ENCODE results near the gene LIF.
"Not testable (repeated sequence)": the region's sequence is repeated elsewhere in the genome, so short reads cannot be mapped to it uniquely, and the experiment has no call there.

LIF gene

DNA sequence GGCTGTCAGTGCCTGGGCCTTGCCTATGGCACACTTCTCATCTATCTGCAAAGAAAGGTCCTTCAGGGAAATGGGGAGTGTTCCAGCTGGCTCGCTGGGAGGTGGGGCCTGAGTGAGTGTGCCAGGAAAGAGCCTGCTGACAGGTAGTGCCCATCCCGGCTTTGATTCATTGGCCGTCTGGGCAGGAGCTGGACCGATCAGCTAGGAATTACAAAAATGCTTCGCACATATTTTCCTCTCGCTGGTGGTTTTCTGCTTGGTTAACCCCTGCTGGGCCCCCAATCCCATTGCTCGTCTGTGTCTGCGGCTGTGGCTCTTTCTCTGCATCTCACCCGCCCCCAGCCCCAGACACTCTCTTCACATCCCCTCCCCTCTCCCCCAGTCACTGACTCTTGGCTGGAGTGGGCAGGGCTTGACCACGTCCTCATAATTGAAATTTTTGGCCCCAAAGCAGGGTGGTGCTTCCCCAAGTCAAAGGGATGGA lies 10.8 kb downstream of the LIF start:
- H2AFZ ChIP-seq (ENCODE audit: low read length) = no peak overlapping the region
- no peaks in the 10 kb centered on the region for H3K9me2 ChIP-seq (replicated peaks; ENCODE audit: low read depth, low read length)
- H3K36me3 ChIP-seq (ENCODE audit: insufficient read depth, low read length) = no peaks in the 10 kb centered on the region
- no peak overlapping the region for H3K9ac ChIP-seq (ENCODE audit: low read depth, low read length, poor library complexity, severe bottlenecking)
- H3K27me3 ChIP-seq (ENCODE audit: insufficient read depth, low read length, poor library complexity, severe bottlenecking) = no peaks in the 10 kb centered on the region
- H3F3A ChIP-seq (ENCODE audit: low read depth) = no peaks in the 10 kb centered on the region
- no peaks in the 10 kb centered on the region for H4K20me1 ChIP-seq (ENCODE audit: insufficient read depth, low read length, poor library complexity, severe bottlenecking)
- peaks cover 19% of the 10 kb centered on the region for H3K4me1 ChIP-seq (ENCODE audit: insufficient read depth, low read length, poor library complexity, severe bottlenecking)
- H3K9me3 ChIP-seq (ENCODE audit: insufficient read depth, low read depth, low read length) = no peaks in the 10 kb centered on the region
- H3K4me3 ChIP-seq (ENCODE audit: low read length, poor library complexity, severe bottlenecking) = no peak overlapping the region
- no peak overlapping the region for H3K4me2 ChIP-seq (ENCODE audit: low read depth, low read length, poor library complexity, severe bottlenecking)
- TF ChIP-seq, protein P1, sequence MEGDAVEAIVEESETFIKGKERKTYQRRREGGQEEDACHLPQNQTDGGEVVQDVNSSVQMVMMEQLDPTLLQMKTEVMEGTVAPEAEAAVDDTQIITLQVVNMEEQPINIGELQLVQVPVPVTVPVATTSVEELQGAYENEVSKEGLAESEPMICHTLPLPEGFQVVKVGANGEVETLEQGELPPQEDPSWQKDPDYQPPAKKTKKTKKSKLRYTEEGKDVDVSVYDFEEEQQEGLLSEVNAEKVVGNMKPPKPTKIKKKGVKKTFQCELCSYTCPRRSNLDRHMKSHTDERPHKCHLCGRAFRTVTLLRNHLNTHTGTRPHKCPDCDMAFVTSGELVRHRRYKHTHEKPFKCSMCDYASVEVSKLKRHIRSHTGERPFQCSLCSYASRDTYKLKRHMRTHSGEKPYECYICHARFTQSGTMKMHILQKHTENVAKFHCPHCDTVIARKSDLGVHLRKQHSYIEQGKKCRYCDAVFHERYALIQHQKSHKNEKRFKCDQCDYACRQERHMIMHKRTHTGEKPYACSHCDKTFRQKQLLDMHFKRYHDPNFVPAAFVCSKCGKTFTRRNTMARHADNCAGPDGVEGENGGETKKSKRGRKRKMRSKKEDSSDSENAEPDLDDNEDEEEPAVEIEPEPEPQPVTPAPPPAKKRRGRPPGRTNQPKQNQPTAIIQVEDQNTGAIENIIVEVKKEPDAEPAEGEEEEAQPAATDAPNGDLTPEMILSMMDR (conservative IDR thresholded peaks at IDR 0.05; ENCODE audit: low read length) = no peak
- TF ChIP-seq EZH2phosphoT487 (IDR thresholded peaks at IDR 0.05; ENCODE audit: borderline replicate concordance) = no peak
- no peaks in the 10 kb centered on the region for H3K79me2 ChIP-seq (ENCODE audit: insufficient read depth, low read length)

DNA sequence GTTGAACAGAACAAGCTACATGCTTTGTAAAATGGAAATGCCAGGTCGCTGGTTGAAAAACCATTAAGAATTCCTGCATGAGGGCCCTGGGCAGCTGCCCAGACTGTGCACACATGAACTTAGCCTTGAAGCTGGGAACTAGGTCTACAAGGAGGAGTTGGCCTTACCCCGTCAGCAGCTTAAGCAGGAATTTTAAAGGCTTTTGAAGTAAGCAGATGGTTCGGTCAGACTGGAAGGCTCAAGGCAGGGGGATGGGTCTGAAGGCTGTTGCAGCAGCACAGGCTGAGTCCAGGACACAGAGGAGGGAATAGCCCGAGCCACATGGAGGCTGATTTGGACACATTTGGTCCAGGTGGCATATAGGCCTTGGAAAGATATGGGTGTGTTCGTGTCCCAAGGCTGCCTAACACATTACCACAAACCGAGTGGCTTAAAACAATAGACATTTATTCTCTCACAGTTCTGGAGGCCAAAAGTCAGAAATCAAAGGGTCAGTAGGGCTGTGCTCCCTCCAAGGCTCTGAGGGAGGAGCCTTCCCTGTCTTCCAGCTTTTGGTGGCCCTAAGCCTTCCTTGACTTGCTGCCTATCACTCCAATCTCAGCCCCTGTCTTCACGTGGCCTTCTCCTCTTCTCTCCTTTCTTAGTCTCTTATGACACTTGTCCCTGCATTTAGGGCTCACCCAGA lies 11.6 kb downstream of the LIF start:
- Histone ChIP-seq H4K20me1 (ENCODE audit: insufficient read depth, low read length, poor library complexity, severe bottlenecking) (no peaks in the 10 kb centered on the region), H3K36me3 (ENCODE audit: insufficient read depth, low read length) (no peaks in the 10 kb centered on the region), H3K79me2 (ENCODE audit: insufficient read depth, low read length) (no peaks in the 10 kb centered on the region), H3K4me1 (ENCODE audit: insufficient read depth, low read length, poor library complexity, severe bottlenecking) (peaks cover 19% of the 10 kb centered on the region), H3K9me2 (replicated peaks; ENCODE audit: low read depth, low read length) (no peaks in the 10 kb centered on the region), H3K4me2 (ENCODE audit: low read depth, low read length, poor library complexity, severe bottlenecking) (no peak overlapping the region), H3F3A (ENCODE audit: low read depth) (no peaks in the 10 kb centered on the region), H3K9me3 (ENCODE audit: insufficient read depth, low read depth, low read length) (no peaks in the 10 kb centered on the region), H3K9ac (ENCODE audit: low read depth, low read length, poor library complexity, severe bottlenecking) (no peak overlapping the region), H3K27me3 (ENCODE audit: insufficient read depth, low read length, poor library complexity, severe bottlenecking) (no peaks in the 10 kb centered on the region), H2AFZ (ENCODE audit: low read length) (no peak overlapping the region), H3K4me3 (ENCODE audit: low read length, poor library complexity, severe bottlenecking) (no peak overlapping the region)
- TF ChIP-seq EZH2phosphoT487 (IDR thresholded peaks at IDR 0.05; ENCODE audit: borderline replicate concordance) = no peak
- TF ChIP-seq, protein P1 (conservative IDR thresholded peaks at IDR 0.05; ENCODE audit: low read length) = no peak

DNA sequence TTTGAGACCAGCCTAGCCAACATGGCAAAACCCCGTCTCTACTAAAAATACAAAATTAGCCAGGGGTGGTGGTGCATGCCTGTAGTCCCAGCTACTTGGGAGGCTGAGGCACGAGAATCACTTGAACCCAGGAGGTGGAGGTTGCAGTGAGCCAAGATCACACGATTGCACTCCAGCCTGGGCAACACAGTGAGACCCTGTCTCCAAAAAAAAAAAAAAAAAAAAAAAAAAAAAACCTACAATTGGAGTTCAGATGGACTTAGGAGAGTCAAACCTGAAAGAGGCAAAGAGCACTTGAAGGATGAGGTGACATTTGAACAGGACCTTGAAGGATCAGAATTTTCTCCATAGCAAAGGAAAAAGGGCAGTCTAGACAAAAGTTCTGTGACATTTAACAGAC lies 12.2 kb downstream of the LIF start:
- H3K79me2 ChIP-seq (ENCODE audit: insufficient read depth, low read length); H3K9ac ChIP-seq (ENCODE audit: low read depth, low read length, poor library complexity, severe bottlenecking); H2AFZ ChIP-seq (ENCODE audit: low read length); H3K36me3 ChIP-seq (ENCODE audit: insufficient read depth, low read length); H3K27me3 ChIP-seq (ENCODE audit: insufficient read depth, low read length, poor library complexity, severe bottlenecking); H3F3A ChIP-seq (ENCODE audit: low read depth); H3K9me2 ChIP-seq (replicated peaks; ENCODE audit: low read depth, low read length); H3K4me3 ChIP-seq (ENCODE audit: low read length, poor library complexity, severe bottlenecking); H4K20me1 ChIP-seq (ENCODE audit: insufficient read depth, low read length, poor library complexity, severe bottlenecking); H3K4me2 ChIP-seq (ENCODE audit: low read depth, low read length, poor library complexity, severe bottlenecking); H3K9me3 ChIP-seq (ENCODE audit: insufficient read depth, low read depth, low read length): not testable (repeated sequence)
- H3K4me1 ChIP-seq (ENCODE audit: insufficient read depth, low read length, poor library complexity, severe bottlenecking) = peaks cover 19% of the 10 kb centered on the region

DNA sequence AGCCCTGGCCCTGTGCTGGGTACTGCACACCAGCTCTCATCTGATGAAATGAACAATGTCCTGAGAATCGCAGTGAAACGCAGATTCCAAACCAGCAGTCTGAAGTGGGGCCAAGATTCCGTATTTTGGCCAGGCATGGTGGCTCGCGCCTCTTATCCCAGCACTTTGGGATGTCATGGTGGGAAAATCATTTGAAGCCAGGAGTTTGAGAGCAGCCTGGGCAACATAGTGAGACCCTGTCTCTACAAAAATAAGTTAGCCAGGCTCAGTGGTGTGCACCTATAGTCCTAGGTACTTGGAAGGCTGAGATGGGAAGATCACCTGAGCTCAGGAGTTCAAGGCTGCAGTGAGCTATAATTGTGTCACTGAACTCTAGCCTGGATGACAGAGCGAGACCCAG lies 13.0 kb downstream of the LIF start:
- H3K4me2 ChIP-seq (ENCODE audit: low read depth, low read length, poor library complexity, severe bottlenecking) = no peak overlapping the region

More for the DNA sequence above, 13.0 kb downstream of the LIF start:
- H3K36me3 ChIP-seq (ENCODE audit: insufficient read depth, low read length) = no peaks in the 10 kb centered on the region
- H4K20me1 ChIP-seq (ENCODE audit: insufficient read depth, low read length, poor library complexity, severe bottlenecking) = no peaks in the 10 kb centered on the region
- H3F3A ChIP-seq (ENCODE audit: low read depth) = no peaks in the 10 kb centered on the region
- H3K4me1 ChIP-seq (ENCODE audit: insufficient read depth, low read length, poor library complexity, severe bottlenecking) = peaks cover 19% of the 10 kb centered on the region
- no peaks in the 10 kb centered on the region for H3K27me3 ChIP-seq (ENCODE audit: insufficient read depth, low read length, poor library complexity, severe bottlenecking)
- H3K79me2 ChIP-seq (ENCODE audit: insufficient read depth, low read length) = no peaks in the 10 kb centered on the region
- H3K9ac ChIP-seq (ENCODE audit: low read depth, low read length, poor library complexity, severe bottlenecking) = no peak overlapping the region
- TF ChIP-seq, protein P1 (conservative IDR thresholded peaks at IDR 0.05; ENCODE audit: low read length) = no peak
- no peak for TF ChIP-seq EZH2phosphoT487 (IDR thresholded peaks at IDR 0.05; ENCODE audit: borderline replicate concordance)
- no peak overlapping the region for H3K4me3 ChIP-seq (ENCODE audit: low read length, poor library complexity, severe bottlenecking)
- H3K9me3 ChIP-seq (ENCODE audit: insufficient read depth, low read depth, low read length) = no peaks in the 10 kb centered on the region
- no peaks in the 10 kb centered on the region for H3K9me2 ChIP-seq (replicated peaks; ENCODE audit: low read depth, low read length)
- H2AFZ ChIP-seq (ENCODE audit: low read length) = no peak overlapping the region
